ENCODE data around the gene ASTN2.
A peak's percentile ranks its signal among the peaks of the same experiment; 100 is the strongest.

Gene ASTN2

GRCh38 chr9:117453737-117454136 is 38.9 kb upstream of the ASTN2 start:
- H3K27ac ChIP-seq, result no peak overlapping the region
- TF ChIP-seq CTCF (conservative IDR thresholded peaks at IDR 0.05), result no peak
- no peak for TF ChIP-seq ZFX (IDR thresholded peaks at IDR 0.05)

- H3K27ac ChIP-seq, result no peak overlapping the region
- TF ChIP-seq CTCF (conservative IDR thresholded peaks at IDR 0.05) (no peak), ZFX (IDR thresholded peaks at IDR 0.05) (no peak)
These were observed 36.5 kb upstream of the ASTN2 start for GRCh38 chr9:117451311-117451710.

- TF ChIP-seq ZFX (IDR thresholded peaks at IDR 0.05), result no peak
- TF ChIP-seq CTCF (conservative IDR thresholded peaks at IDR 0.05), result peak; percentile 26
- no peak overlapping the region for H3K27ac ChIP-seq
These were observed 33.2 kb upstream of the ASTN2 start for GRCh38 chr9:117448066-117448465.

- no peak overlapping the region for H3K27ac ChIP-seq
- no peak for TF ChIP-seq CTCF (conservative IDR thresholded peaks at IDR 0.05)
- no peak for TF ChIP-seq ZFX (IDR thresholded peaks at IDR 0.05)
These were observed 30.8 kb upstream of the ASTN2 start for GRCh38 chr9:117445631-117446030.

- TF ChIP-seq CTCF (conservative IDR thresholded peaks at IDR 0.05), result no peak
- no peak for TF ChIP-seq ZFX (IDR thresholded peaks at IDR 0.05)
- no peak overlapping the region for H3K27ac ChIP-seq
These were observed 29.6 kb upstream of the ASTN2 start for GRCh38 chr9:117444501-117444900.

- no peak overlapping the region for H3K27ac ChIP-seq
- TF ChIP-seq CTCF (conservative IDR thresholded peaks at IDR 0.05) (no peak), ZFX (IDR thresholded peaks at IDR 0.05) (no peak)
These were observed 22.4 kb upstream of the ASTN2 start for GRCh38 chr9:117437283-117437682.

GRCh38 chr9:117435630-117436261 is 20.9 kb upstream of the ASTN2 start:
- TF ChIP-seq CTCF (conservative IDR thresholded peaks at IDR 0.05), result no peak
- TF ChIP-seq ZFX (IDR thresholded peaks at IDR 0.05), result no peak

More at GRCh38 chr9:117435630-117436261, 20.9 kb upstream of the ASTN2 start:
- H3K27ac ChIP-seq, result no peak overlapping the region
